Measurements from ENCODE around the gene MEIOB.
"Not testable (repeated sequence)": the region's sequence is repeated elsewhere in the genome, so short reads cannot be mapped to it uniquely, and the experiment has no call there.

MEIOB gene, protein sequence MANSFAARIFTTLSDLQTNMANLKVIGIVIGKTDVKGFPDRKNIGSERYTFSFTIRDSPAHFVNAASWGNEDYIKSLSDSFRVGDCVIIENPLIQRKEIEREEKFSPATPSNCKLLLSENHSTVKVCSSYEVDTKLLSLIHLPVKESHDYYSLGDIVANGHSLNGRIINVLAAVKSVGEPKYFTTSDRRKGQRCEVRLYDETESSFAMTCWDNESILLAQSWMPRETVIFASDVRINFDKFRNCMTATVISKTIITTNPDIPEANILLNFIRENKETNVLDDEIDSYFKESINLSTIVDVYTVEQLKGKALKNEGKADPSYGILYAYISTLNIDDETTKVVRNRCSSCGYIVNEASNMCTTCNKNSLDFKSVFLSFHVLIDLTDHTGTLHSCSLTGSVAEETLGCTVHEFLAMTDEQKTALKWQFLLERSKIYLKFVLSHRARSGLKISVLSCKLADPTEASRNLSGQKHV

DNA sequence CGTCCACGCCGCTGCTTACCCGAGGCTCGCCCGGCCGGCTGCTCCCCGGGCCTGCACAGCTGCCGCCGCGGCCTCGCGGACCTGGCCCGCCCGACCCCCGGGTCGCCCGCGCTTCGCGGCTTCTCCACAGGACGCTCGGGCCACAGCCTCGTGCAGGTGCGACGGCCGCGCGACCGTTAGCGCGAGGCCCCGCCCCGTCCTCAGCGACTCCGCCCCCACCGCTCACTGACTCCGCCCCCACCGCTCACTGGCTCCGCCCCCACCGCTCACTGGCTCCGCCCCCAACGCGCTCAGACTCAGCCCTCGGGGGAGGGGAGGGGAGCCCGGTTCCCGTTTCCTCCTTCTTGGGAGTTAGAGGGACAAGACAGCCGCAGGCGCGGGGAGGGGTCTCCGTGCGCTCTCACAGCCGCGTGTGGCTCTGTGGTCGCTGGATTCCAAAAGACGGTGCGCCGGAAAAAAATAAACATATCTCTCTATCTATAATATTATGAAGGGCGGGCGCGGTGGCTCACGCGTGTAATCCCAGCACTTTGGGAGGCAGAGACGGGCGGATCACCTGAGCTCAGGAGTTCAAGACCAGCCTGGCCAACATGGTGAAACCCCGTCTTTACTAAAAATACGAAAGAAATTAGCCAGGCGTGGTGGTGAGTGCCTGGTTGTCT lies at the start of gene MEIOB:
Gene MEIOB, minus strand, starts transcription at position 191 of the 662 bp plus-strand sequence. CDS start 3,989 bp downstream, outside the sequence.
- intact Hi-C loops (cut with DNase I): no loop called here
- peak in 4 of 10 donors; percentile 15 to 87 (median 20) for DNase-seq

DNA sequence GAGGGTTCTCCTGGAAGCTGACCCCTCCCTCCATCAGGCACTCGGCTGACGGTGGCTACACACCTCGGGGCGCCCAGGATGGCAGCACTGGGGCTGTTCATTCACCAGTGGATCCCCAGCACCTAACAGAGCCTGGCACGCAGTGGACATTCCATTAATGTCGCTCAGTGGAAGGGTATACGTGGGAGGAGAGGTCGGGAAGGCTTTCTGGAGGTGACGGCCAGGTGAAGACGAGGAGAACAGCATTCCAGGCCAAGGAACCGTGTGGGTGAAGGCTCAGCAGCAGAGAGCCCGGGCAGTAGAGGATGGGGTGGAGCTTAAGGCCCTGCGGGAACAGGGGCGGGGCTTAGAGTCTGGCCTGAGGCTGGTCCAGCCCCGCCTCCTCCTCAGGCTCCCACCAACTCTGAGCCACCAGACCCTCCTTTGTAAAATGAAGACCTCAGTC lies 48.8 kb upstream of the MEIOB start:
- no peak for DNase-seq
- intact Hi-C loops (cut with DNase I): no loop called here

DNA sequence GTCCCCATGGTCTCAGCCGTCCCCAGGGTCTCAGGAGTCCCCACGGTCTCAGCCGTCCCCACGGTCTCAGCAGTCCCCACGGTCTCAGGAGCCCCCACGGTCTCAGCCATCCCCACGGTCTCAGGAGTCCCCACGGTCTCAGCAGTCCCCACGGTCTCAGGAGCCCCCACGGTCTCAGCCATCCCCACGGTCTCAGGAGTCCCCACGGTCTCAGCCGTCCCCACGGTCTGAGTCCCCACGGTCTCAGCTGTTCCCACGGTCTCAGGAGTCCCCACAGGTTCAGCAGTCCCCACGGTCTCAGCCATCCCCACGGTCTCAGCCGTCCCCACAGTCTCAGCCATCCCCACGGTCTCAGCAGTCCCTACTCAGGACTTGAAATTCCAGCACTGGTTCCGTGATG lies 48.2 kb upstream of the MEIOB start:
- intact Hi-C loops (cut with DNase I); DNase-seq: not testable (repeated sequence)

DNA sequence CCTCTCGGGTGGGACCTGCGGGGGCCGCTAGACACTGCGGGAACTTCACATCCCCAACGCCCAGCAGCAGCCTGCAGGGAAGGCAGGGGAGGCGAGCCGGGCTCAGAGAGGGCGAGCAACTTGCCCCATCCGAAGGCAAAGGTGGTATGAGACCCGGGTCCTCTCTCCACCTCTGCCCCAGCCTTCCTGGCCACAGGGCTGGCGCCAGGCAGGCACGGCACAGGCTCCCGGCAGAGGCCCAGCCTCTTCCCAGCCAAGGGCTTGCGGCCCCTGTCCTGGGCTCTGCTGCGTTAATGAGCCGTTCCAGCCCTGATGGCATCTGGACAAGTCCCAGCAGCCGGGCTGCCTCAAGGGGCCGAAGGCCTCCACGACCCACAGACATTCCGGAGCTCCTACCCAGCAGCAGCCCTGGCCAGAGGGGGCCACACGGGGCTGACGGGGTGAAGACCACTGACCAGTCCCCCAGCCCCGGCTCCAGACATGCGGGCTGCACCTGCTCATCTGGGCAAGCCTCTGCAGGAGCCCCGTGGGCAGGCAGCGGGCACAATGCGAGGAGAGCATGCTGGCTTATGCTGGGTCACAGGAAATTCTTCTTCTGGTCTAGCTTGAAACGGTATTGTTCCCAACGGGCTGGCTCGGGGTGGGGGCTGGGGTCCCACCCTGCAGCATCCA lies 47.5 kb upstream of the MEIOB start:
- intact Hi-C loops (cut with DNase I): no loop called here
- DNase-seq: no peak

DNA sequence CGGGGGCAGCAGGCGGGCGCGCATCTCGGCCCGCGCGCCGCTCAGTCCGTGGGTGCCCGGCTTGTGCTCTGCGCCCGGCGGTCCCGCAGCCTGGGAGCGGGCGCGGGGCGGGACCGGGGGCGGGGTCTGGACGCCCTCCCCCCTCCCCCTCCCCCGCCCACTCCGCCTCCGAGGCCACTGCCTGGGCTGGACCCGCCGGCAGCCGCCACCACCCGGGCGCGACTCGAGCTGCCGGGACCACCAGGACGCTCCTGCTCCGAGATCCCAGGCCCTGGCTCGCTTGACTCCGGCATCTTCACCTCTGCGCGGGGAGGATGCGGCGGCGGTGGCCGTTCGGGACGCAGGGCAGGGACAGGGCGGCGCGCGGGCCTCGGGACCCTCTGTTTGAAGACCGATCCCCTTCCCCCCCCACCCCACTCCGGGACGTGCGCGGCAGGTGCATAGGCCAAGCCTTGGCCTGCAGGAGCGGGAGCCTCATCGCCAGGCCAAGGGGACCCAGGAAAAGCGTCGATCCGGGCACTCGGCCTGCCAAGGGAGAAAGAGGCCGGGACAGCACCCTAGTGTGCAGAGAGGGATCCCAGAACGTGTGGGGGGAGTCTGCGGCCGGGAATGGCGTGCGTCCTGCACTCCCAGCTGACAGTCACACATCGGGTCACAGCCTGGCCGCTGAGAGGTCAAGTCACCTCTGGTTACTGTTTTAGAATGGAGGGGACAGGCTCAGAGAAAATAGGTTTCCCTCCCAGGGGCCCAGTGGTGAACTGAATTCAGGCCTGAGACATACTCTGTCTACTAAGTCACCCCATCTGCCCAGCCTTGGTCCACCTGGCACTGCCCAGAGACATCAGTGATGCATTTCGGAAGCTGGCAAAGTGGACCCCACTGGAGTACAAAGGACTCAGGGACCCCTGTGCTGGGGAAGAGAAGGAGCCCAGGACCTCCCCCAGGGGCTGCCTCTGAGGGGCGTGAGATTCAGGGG lies 46.7 kb upstream of the MEIOB start, which contains the start of gene HS3ST6:
Gene HS3ST6, minus strand, starts transcription at position 65 of the 976 bp plus-strand sequence. CDS start 92 bp downstream, outside the sequence.
- no peak for DNase-seq

DNA sequence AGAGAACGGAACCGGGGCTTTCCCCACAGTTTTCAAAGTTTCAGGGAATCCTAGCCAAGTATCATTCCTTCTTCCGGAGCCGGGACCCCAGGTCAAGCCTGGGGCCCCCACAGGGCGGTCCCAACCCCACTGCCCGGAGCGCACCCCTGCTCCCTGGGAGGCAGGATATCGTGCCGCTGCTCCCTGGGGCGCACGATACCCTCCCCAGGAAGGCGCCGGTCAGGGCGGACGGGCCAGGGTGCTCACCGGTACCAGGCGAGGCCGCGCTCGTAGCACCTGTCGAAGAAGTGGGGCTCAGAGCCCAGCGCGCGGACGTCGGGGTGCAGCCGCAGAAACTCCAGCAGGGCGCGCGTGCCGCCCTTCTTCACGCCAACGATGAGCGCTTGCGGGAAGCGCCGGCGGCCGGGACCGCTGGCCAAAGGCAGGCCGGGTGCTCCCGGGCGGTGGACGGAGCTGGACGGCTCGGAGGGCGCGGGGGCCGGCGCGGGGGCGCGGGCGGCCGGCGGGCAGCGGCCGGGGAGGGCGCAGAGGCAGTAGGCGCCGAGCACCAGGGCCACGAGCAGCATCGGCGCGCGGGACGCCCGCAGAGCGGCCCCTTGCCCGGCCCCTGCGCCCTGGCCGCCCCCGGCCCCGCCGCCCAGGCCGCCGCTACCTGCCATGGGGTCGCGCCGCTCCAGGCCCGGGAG lies 45.8 kb upstream of the MEIOB start:
- intact Hi-C loops (cut with DNase I): no loop called here
- DNase-seq: no peak

More for the DNA sequence above, 46.7 kb upstream of the MEIOB start, which contains the start of gene HS3ST6:
- intact Hi-C loops (cut with DNase I): no loop called here

DNA sequence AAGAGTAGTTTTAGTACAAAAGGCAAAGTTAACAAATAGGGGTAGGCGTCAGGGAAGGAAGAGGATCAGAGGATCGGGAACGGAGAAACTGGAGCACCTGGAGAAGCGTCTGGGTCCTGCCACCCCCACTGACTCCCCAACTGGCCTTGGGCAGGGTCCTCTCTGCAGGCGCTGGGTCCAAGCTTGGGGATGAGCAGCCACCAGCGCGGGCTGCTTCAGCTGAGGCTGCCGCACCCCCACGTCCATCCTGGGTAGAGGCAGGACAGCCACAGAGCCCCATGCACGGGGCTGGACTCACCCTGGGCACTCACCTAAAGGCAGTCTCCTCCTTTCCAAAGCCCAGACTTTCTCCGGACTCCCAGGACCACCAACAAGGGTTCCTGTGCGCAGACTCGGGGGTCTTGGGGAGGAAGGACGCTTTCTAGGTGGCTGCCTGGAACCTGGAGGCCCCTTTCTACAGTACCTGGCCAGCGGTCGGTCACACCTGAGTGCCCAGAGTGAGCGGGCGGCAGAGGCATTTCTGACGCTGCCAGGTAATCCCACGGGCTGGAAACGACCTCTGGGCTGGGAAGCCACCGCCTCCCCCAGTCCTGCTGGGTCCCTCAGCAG lies 45.2 kb upstream of the MEIOB start:
- intact Hi-C loops (cut with DNase I): no loop called here
- no peak for DNase-seq

DNA sequence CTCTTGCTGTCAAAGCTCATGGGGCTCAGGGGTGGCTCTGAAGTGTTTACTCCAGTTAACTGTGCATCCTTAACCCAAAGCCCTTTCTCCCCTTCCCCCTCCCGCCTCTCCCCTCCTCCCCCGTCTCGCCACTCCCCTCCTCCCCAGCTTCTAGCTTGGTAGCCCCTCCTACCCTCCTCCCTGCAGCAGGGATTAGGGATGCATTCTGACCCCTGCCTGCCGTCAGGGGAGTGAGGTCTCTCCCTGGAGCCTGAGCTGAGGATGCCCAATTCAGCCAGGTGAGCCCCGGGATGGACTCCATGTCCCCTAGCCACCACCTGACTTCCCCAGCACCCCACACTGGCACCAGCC lies 44.7 kb upstream of the MEIOB start:
- no peak for DNase-seq
- intact Hi-C loops (cut with DNase I): no loop called here

DNA sequence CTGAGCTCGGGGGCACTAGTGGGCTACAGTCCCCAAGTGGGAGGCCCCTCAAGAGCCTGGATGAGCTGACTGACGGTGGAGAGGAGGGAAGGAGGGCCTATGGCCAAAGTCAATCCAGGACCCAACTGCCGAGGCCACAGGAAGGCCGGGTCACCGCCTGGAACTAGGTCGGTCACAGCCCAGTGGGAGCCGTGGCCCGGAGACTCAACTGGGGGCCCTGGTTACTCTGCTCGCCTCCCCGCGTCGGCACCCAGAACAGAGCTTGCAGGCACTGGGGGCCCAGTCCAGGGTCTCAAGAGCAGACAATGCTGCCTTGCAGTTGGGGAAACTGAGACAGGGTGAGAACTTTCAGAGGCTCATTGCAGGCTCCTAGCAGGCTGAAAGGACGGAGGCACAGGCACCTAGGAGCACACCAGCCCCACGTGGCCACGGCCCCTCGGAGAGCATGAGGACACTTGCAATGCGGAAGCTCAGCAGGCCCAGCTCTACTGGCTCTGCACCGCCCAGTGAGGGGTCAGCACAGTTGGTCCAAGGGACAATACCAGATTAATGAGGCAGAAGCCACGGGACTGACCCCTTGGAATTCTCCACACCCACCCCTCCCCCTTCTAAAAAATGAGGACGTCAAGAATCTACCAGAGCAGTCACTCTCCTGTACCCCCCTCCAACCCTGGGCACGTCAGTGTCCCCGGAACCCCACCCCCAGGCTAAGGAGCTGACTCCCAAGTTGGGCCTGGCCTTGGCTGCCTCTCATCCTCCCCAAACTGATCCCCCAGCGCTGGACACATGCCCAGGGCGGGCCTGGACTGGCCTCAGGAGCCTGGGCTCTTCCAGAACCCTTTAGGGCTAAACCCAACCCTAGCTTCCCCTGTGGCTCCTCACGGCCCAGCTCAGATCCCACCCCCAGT lies 44.0 kb upstream of the MEIOB start:
- no peak for DNase-seq
- intact Hi-C loops (cut with DNase I): no loop called here

DNA sequence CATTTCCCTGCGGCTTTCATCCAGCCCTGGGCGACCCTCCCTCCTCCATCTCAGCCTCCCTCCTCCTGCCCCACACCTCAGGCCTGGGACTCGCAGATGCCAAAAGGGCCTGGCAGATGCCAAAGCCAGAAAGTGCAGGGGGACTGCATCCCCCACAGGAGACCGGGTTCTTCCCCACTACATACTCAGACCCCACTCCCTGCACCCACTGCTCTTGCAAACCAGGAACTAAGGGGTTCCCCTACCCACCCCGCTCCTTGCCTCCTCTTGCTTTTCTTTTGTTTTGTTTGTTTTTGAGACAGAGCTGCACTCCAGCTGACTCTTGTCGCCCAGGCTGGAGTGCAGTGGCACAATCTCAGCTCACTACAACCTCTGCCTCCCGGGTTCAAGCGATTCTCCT lies 43.0 kb upstream of the MEIOB start:
- intact Hi-C loops (cut with DNase I): no loop called here

DNA sequence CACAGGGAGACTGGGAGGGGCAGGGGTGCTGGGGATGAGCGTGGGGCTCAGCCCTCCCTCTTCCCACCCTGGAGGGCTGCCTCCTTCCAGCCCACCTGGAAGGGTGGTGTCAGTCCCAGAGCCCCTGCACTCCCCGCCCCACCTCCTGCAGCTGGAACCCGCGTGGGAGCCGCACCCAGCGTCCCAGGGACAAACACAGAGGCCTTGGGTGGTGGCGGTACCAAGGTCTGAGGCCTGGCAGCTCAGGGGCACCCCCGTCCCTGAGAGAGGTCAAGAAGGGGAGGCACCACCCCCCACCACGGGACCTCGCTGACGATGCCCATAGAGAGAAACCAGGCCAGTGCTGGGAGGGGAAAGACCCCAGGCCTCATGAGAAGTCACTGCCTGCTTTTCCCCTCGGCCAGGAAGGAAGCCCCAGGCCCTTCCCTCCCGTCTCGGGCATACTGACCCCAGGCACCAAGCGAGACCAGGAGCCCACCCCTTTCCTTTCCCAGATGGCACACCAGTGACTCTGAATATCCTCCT lies 42.2 kb upstream of the MEIOB start:
- no peak for DNase-seq
- intact Hi-C loops (cut with DNase I): no loop called here

More for the DNA sequence above, 43.0 kb upstream of the MEIOB start:
- DNase-seq: no peak

DNA sequence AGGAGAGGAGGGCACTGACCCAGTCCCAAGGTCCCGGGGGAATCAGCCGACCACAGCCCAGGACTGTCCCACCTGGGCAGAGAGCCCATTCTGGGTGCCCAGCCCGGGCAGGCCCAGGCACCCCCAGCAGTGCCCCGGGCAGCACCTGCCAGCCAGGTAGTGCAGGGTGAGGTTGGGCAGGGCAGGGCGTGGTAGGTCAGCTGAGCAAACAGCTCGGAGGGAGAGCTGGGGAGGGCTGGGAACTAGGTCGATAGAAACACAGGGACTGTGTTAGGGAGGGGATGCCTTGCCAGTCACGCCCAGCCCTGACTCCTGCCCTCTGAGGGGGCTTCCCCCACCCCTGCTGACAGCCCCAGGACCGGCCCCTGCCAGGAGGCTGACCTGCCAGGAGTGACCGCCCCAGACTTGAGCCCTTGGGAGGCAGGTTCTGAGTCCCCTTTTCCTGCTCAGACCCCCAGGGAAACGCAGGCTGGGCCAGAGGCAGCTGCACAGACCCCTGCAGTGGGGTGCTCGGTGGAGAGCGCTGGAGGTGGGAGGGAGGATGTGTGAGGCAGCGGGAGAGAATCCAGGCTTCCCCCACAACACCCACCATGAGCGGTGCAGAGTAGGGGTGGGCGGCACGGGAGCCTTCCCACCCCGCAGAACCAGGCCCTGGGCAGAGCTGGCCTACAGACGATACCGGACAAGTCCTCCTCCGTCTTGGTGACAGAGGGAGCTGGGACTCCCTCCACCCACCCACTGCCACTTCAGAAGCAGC lies 41.5 kb upstream of the MEIOB start:
- intact Hi-C loops (cut with DNase I): no loop called here
- no peak for DNase-seq

DNA sequence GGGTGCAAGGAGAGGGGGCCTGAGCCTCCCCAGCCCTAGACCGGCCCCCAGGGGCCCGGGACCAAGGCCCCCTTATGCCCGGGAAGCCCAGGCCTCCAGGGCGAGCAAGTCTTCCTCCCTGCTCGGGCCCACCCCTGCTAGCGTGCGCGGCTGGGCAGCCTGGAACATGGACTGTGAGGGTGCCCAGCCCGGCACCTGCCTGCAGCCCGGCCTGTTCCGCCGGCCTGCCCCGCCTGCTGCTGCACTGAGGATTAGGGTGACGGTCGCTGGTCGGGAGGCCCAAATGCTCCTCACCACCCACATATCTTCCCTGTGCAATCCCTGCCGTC lies 40.2 kb upstream of the MEIOB start:
- intact Hi-C loops (cut with DNase I): no loop called here
- DNase-seq: no peak

DNA sequence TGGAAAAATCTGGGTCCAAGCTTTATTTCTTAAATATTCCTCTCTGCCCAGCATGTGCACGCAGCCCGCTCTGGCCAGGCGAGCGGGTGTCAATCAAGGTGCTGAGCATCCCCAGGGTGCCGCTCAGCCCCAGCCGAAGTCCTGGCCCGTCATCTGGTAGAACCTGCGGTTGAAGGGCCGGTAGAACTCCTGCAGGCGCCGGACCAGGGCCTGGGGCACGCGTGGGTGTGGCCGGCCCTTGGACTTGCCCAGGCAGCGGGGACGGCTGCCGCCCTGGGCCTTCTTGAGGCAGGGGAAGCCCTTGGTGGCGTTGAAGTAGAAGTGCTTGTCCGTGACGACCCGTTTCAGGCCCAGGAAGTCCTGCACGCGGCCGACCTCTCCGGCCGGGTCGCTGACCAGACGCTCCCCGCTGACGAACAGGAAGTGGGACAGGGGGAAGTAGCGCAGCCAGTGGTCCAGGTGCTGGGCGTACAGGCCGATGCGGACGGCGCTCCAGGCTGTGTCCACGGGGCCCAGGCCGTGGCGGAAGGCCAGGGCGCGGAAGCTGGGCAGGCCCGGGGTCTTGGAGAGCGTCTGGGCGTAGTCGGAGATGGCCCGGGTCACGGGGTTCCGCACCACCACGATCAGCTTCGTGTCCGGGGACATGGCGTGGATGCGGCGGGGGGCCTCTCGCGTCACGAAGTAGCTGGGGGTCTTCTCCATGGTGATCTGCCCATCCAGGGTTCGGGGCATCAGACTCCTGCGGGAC lies 39.7 kb upstream of the MEIOB start:
- intact Hi-C loops (cut with DNase I): no loop called here
- no peak for DNase-seq

DNA sequence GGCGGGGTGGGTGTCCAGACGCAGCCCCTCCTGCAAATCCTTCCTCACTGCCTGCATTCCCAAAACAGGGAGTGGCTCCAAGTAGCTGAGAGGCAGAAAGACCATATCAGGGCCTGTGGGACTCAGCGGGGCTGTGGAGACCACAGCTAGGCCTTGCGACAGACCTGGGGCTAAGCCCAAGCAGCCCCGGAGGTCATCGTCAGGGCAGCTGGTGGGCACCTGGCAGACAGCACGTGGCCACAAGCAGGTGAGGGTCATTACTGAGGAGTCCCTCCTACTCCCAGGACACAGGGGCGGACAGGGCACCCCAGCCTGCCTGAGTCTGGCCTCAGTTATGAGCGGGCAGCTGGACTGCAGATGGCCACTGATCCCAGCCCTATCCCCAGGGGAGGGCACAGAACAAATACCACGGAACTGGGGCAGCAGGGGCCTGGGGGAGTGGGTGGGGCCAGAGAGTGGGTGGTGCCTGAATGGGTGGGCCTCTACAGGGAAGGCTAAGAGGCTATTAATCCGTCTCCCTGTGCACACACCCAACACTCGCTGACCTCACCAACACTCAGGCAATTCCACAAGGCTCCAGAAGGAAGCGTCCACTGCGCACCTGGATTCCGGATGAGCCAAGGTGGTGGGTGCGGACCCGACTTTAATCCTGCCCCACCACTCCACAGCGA lies 37.7 kb upstream of the MEIOB start:
- intact Hi-C loops (cut with DNase I): no loop called here
- DNase-seq: no peak

DNA sequence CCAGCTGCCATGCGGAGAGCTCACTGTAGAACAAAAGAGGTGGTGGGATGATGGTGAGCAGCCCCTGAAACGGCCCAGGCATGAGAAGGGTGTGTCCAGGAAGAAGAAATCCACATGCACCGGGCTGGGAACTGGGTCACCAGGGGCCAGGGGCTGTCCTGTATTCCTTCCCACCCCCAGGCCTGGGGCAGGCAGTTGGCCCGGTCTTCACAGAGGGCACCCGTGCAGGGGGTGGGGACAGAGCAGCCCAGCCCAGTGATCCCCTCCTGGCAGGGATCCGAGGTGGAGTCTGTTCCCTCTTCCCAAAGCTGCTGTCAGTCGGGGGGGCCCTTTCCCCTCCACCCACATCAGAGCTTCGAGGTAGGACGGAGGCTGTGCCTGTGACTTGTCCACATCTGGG lies 37.0 kb upstream of the MEIOB start:
- intact Hi-C loops (cut with DNase I): no loop called here
- DNase-seq: no peak

Data from posterior cingulate gyrus (tissue), 11 donors.